H1 (cell line): ENCODE measurements around the gene IRF8. TPM values are rescaled to one million over a fixed set of nuclear protein-coding genes. Genes with fewer than 3 reads are reported as not detected.
A peak's percentile ranks its signal among the peaks of the same experiment; 100 is the strongest.

Source experiments
- CTCF ChIA-PET: fragments of 300-600 bp; sonication (Branson Sonifier 250); formaldehyde crosslinking; loops from one replicate; lab custom pipeline; 2021; ENCODE audit not compliant: partially characterized antibody; lab: Charles Lee
- POLR2A ChIA-PET: fragments of 300-600 bp; sonication (Branson Sonifier 250); formaldehyde crosslinking; loops from one replicate; lab custom pipeline; 2021; ENCODE audit warnings: inconsistent platforms; ENCODE audit not compliant: partially characterized antibody; lab: Charles Lee
- DNase-seq, 2 experiments: peaks; one replicate each; pipeline versions ENCODE4 v3.0.0 to v3.0.0-alpha.2; 2010 to 2022; ENCODE audit warnings: low spot score in 2 of 2, low read depth in 1 of 2, mixed read lengths in 1 of 2
- FAIRE-seq: peaks from 2 replicates; lab custom pipeline; 2011; peaks lifted over from hg19 to GRCh38; lab: Jason Lieb, UNC
- H2AFZ ChIP-seq: 2 replicates; pipeline ENCODE4 v1.8.1; 2012; ENCODE audit warnings: low read length, inconsistent platforms
- H2AK5ac ChIP-seq: 2 replicates; pipeline ENCODE4 v1.6.1; 2013; ENCODE audit warnings: low read depth, low read length
- H2BK120ac ChIP-seq: replicated peaks from 2 replicates; pipeline ENCODE3; 2013; ENCODE audit warnings: low read depth, low read length, inconsistent platforms
- H2BK12ac ChIP-seq: 2 replicates; pipeline ENCODE4 v1.6.1; 2013; ENCODE audit warnings: low read depth, low read length
- H2BK15ac ChIP-seq: 2 replicates; pipeline ENCODE4 v1.6.1; 2013; ENCODE audit warnings: low read length
- H2BK20ac ChIP-seq: 2 replicates; pipeline ENCODE4 v1.6.1; 2013; ENCODE audit warnings: low read length
- H2BK5ac ChIP-seq: 2 replicates; pipeline ENCODE4 v1.6.1; 2013; ENCODE audit warnings: low read depth, low read length
- H3K14ac ChIP-seq: 2 replicates; pipeline ENCODE4 v1.6.1; 2013; ENCODE audit warnings: inconsistent platforms; ENCODE audit not compliant: insufficient read length
- H3K18ac ChIP-seq: 2 replicates; pipeline ENCODE4 v1.6.1; 2013; ENCODE audit warnings: low read length; ENCODE audit errors: extremely low read depth
- H3K23ac ChIP-seq: 2 replicates; pipeline ENCODE4 v1.6.1; 2013; ENCODE audit warnings: inconsistent platforms; ENCODE audit not compliant: insufficient read length
- H3K23me2 ChIP-seq: 2 replicates; pipeline ENCODE4 v1.6.1; 2013; ENCODE audit warnings: low read depth, low read length
- H3K27ac ChIP-seq: 2 replicates; pipeline ENCODE4 v1.6.1; 2011; ENCODE audit warnings: low read depth, low read length, inconsistent platforms
- H3K27me3 ChIP-seq, 4 experiments: replicated peaks in 1 of 4; 1 replicate in 1 of 4; 2 replicates in 3 of 4; pipeline versions ENCODE4 v1.6.1 to v1.8.1; 2011 to 2013; ENCODE audit warnings: low read length in 3 of 4, mild to moderate bottlenecking in 3 of 4, inconsistent platforms in 2 of 4, mixed read lengths in 2 of 4, moderate library complexity in 1 of 4; ENCODE audit not compliant: control insufficient read depth in 3 of 4, insufficient read depth in 3 of 4; ENCODE audit errors: extremely low read depth in 1 of 4
- H3K36me3 ChIP-seq, 4 experiments: 2 replicates each; pipeline versions ENCODE4 v1.6.1 to v1.8.1; 2011 to 2013; ENCODE audit warnings: mild to moderate bottlenecking in 4 of 4, low read length in 3 of 4, moderate library complexity in 2 of 4, control low read depth in 1 of 4, inconsistent platforms in 1 of 4; ENCODE audit not compliant: insufficient read depth in 4 of 4, control insufficient read depth in 2 of 4
- H3K4ac ChIP-seq: replicated peaks from 2 replicates; pipeline ENCODE3; 2013; ENCODE audit warnings: low read length, low read depth, mixed read lengths, inconsistent platforms; ENCODE audit not compliant: insufficient read length
- H3K4me1 ChIP-seq, 4 experiments: replicated peaks in 1 of 4; 1 replicate in 1 of 4; 2 replicates in 3 of 4; pipeline versions ENCODE4 v1.6.1 to v1.8.1; 2011 to 2013; ENCODE audit warnings: low read length in 3 of 4, inconsistent platforms in 2 of 4, mixed read lengths in 1 of 4; ENCODE audit not compliant: insufficient read depth in 4 of 4, control insufficient read depth in 3 of 4
- H3K4me2 ChIP-seq, 2 experiments: 2 replicates each; pipeline versions ENCODE4 v1.6.1 to v1.8.1; 2011 to 2013; ENCODE audit warnings: low read depth in 2 of 2, low read length in 2 of 2, control low read depth in 1 of 2, inconsistent platforms in 1 of 2, mild to moderate bottlenecking in 1 of 2; ENCODE audit not compliant: insufficient read depth in 1 of 2
- H3K4me3 ChIP-seq, 4 experiments: fragments of 200-600, 300-600 bp in 1 of 4; sonication (generic), shearing (Covaris generic), sonication (Bioruptor Twin) in 1 of 4; 2 replicates each; pipeline versions ENCODE4 v1.5.1 to v1.8.1; 2011 to 2016; ENCODE audit warnings: low read length in 4 of 4, low read depth in 3 of 4, control low read depth in 2 of 4, inconsistent platforms in 2 of 4, mild to moderate bottlenecking in 2 of 4, mixed read lengths in 1 of 4, moderate library complexity in 1 of 4; ENCODE audit not compliant: insufficient read depth in 2 of 4; ENCODE audit errors: extremely low read depth in 1 of 4
- H3K56ac ChIP-seq: replicated peaks from 2 replicates; pipeline ENCODE3; 2013; ENCODE audit warnings: low read depth, mild to moderate bottlenecking, mixed read lengths, low read length, inconsistent platforms; ENCODE audit not compliant: insufficient read length
- H3K79me1 ChIP-seq: 2 replicates; pipeline ENCODE4 v1.6.1; 2013; ENCODE audit warnings: low read depth, low read length, control low read depth
- H3K79me2 ChIP-seq, 2 experiments: 2 replicates each; pipeline versions ENCODE4 v1.6.1 to v1.8.1; 2012 to 2013; ENCODE audit warnings: low read length in 2 of 2, mild to moderate bottlenecking in 2 of 2, inconsistent platforms in 1 of 2; ENCODE audit not compliant: insufficient read depth in 2 of 2, control insufficient read depth in 1 of 2
- H3K9ac ChIP-seq, 4 experiments: replicated peaks in 1 of 4; 1 replicate in 1 of 4; 2 replicates in 3 of 4; pipeline versions ENCODE4 v1.6.1 to v1.8.1; 2011 to 2013; ENCODE audit warnings: low read depth in 3 of 4, low read length in 3 of 4, control low read depth in 2 of 4, mild to moderate bottlenecking in 2 of 4, moderate library complexity in 2 of 4, inconsistent platforms in 1 of 4; ENCODE audit errors: extremely low read depth in 1 of 4
- H3K9me3 ChIP-seq, 2 experiments: 2 replicates each; pipeline versions ENCODE4 v1.6.1 to v1.8.1; 2012 to 2013; ENCODE audit warnings: mild to moderate bottlenecking in 2 of 2, moderate library complexity in 2 of 2, control low read depth in 1 of 2, inconsistent platforms in 1 of 2, low read depth in 1 of 2, low read length in 1 of 2, mixed read lengths in 1 of 2; ENCODE audit not compliant: insufficient read depth in 2 of 2
- H4K20me1 ChIP-seq, 2 experiments: replicated peaks in 1 of 2; 2 replicates each; pipeline versions ENCODE3 to v1.8.1; 2011 to 2013; ENCODE audit warnings: inconsistent platforms in 2 of 2, low read length in 2 of 2, mild to moderate bottlenecking in 1 of 2; ENCODE audit not compliant: insufficient read depth in 2 of 2, control insufficient read depth in 1 of 2
- H4K5ac ChIP-seq: 2 replicates; pipeline ENCODE4 v1.6.1; 2013; ENCODE audit warnings: low read length, low read depth, mixed read lengths, inconsistent platforms; ENCODE audit not compliant: insufficient read length
- H4K8ac ChIP-seq: 2 replicates; pipeline ENCODE4 v1.8.0; 2013; ENCODE audit warnings: mild to moderate bottlenecking, moderate library complexity, low read length, inconsistent platforms; ENCODE audit not compliant: insufficient read depth; ENCODE audit errors: extremely low read depth
- H4K91ac ChIP-seq: replicated peaks from 2 replicates; pipeline ENCODE3; 2013; ENCODE audit warnings: low read length, mixed read lengths, inconsistent platforms; ENCODE audit not compliant: insufficient read length
- HDAC2 ChIP-seq, 2 experiments: fragments of 300-600 bp in 1 of 2; sonication (generic) in 1 of 2; IDR thresholded peaks; 2 replicates each; pipeline ENCODE4 v1.6.1; 2011 to 2012; ENCODE audit warnings: low read depth in 2 of 2, low read length in 2 of 2, mild to moderate bottlenecking in 2 of 2, moderate library complexity in 2 of 2, borderline replicate concordance in 1 of 2, inconsistent platforms in 1 of 2
- HDAC6 ChIP-seq: IDR thresholded peaks from one replicate; pipeline ENCODE4 v1.7.1; 2012; ENCODE audit warnings: low read depth, mild to moderate bottlenecking, inconsistent platforms, low read length, moderate library complexity
- NRF1 ChIP-seq: IDR thresholded peaks from 2 replicates; pipeline ENCODE4 v1.6.1; 2011; ENCODE audit warnings: mild to moderate bottlenecking, low read depth, low read length, improper control_type of control experiment
- PHF8 ChIP-seq: fragments of 200-600 bp; sonication (generic); conservative IDR thresholded peaks from 2 replicates; pipeline ENCODE4 v1.7.1; 2012; ENCODE audit warnings: low read depth, mild to moderate bottlenecking, inconsistent platforms, low read length, moderate library complexity
- POLR2A ChIP-seq, 2 experiments: IDR thresholded peaks; 1 replicate in 1 of 2; 2 replicates in 1 of 2; pipeline ENCODE4 v1.6.1; 2011; ENCODE audit warnings: low read depth in 2 of 2, low read length in 2 of 2, mild to moderate bottlenecking in 2 of 2; ENCODE audit errors: control extremely low read depth in 1 of 2
- RAD21 ChIP-seq, 2 experiments: IDR thresholded peaks in 1 of 2; conservative IDR thresholded peaks in 1 of 2; 2 replicates each; pipeline ENCODE4 v1.6.1; 2011; ENCODE audit warnings: low read depth in 2 of 2, low read length in 2 of 2, improper control_type of control experiment in 1 of 2, inconsistent platforms in 1 of 2, mild to moderate bottlenecking in 1 of 2, moderate library complexity in 1 of 2
- SAP30 ChIP-seq: fragments of 300-600 bp; sonication (generic); IDR thresholded peaks from 2 replicates; pipeline ENCODE4 v1.7.1; 2012; ENCODE audit warnings: low read length, moderate library complexity, mild to moderate bottlenecking, inconsistent platforms; ENCODE audit not compliant: insufficient read depth, insufficient replicate concordance
- SIN3A ChIP-seq, 2 experiments: IDR thresholded peaks in 1 of 2; conservative IDR thresholded peaks in 1 of 2; 2 replicates each; pipeline ENCODE4 v1.6.1; 2011 to 2012; ENCODE audit warnings: low read length in 2 of 2, improper control_type of control experiment in 1 of 2, low read depth in 1 of 2, mild to moderate bottlenecking in 1 of 2
- TAF1 ChIP-seq: IDR thresholded peaks from 2 replicates; pipeline ENCODE4 v1.6.1; 2011; ENCODE audit warnings: mild to moderate bottlenecking, low read depth, low read length
- TBP ChIP-seq: IDR thresholded peaks from 2 replicates; pipeline ENCODE4 v1.6.1; 2011; ENCODE audit warnings: low read depth, low read length, improper control_type of control experiment
- TCF12 ChIP-seq: IDR thresholded peaks from 2 replicates; pipeline ENCODE4 v1.6.1; 2011; ENCODE audit warnings: low read depth, mild to moderate bottlenecking, low read length
- YY1 ChIP-seq: IDR thresholded peaks from 2 replicates; pipeline ENCODE4 v1.6.1; 2011; ENCODE audit warnings: low read depth, mild to moderate bottlenecking, low read length
- WGBS, 2 experiments: shearing (Covaris generic) in 1 of 2; methylation state at CpG; one replicate each; pipeline versions ENCODE4 v1.1.6 to v1.1.7; 2013 to 2015; ENCODE audit warnings: low lambda C conversion rate in 2 of 2, mixed read lengths in 2 of 2, inconsistent platforms in 1 of 2, low coverage in 1 of 2, missing lambda C conversion rate in 1 of 2; ENCODE audit not compliant: insufficient replicate concordance in 2 of 2, insufficient coverage in 1 of 2, insufficient read length in 1 of 2; ENCODE audit errors: extremely low coverage in 1 of 2, missing lambda C conversion rate in 1 of 2; 5-methylcytosine and 5-hydroxymethylcytosine counted together
- polyA plus RNA-seq, 7 experiments: library from polyadenylated mRNA; depleted of rRNA in 3 of 7; stranded (reverse) in 5 of 7; unstranded in 2 of 7; fragments of >200 nt in 5 of 7; fragments of 200-250 nt in 2 of 7; gene quantifications; 1 replicate in 5 of 7; 2 replicates in 1 of 7; 4 replicates in 1 of 7; pipeline versions ENCODE4 v1.2.1 to v1.2.3, GENCODE V29; 2011 to 2013; ENCODE audit warnings: missing spikeins in 2 of 7, mixed read lengths in 2 of 7
- total RNA-seq: library from RNA; stranded (reverse); fragmentation: NEBNext Ultra II Directional; extraction: Animal tissue kit (Norgen Biotek cat#: 25700); gene quantifications from 2 replicates; pipeline ENCODE4 v1.2.1, GENCODE V29; 2021

IRF8 gene
- total and polyA plus RNA-seq, 2 of the 8 experiments (the other 6 are each of a cell fraction or from before 2014, with no cell fraction given), result 0.35 to 2.0 TPM

GRCh38 chr16:85911251-85911930, 12.4 kb downstream of the IRF8 start:
- no peak overlapping the region for H3K9ac ChIP-seq
- H2BK20ac ChIP-seq, result no peak overlapping the region
- H4K8ac ChIP-seq, result peak overlapping the region; percentile 23; the same call in 1 of the 2 replicates
- no peak overlapping the region for H3K4me2 ChIP-seq
- no peak overlapping the region for H3K23ac ChIP-seq
- WGBS, 2 experiments, result 89% methylated on average over 15 of the region's 15 CpGs; no CpG with 5 or more reads in 1 of the 2 experiments
- no peak overlapping the region for H2AFZ ChIP-seq
- no peak overlapping the region for H3K4ac ChIP-seq
- H3K79me1 ChIP-seq, result no peaks in the 10 kb centered on the region
- ChIA-PET POLR2A (interaction anchor here (1.3 kb wide), 1 partner anchor 16 kb away, joined by 3 read pairs; no protein-coding TSS in a partner anchor), CTCF (interaction anchor here (1.4 to 10.2 kb wide), 5 partner anchors 9 to 90 kb away, joined by 3 to 52 read pairs (median 11); no protein-coding TSS in a partner anchor)
- no peak overlapping the region for H3K56ac ChIP-seq
- H3K4me1 ChIP-seq, result peaks cover 0 to 5% (median 2%) of the 10 kb centered on the region in 4 experiments; a peak in 3 of 7 replicates
- no peak overlapping the region for H2BK15ac ChIP-seq
- H4K20me1 ChIP-seq, result no peaks in the 10 kb centered on the region
- no peaks in the 10 kb centered on the region for H3K23me2 ChIP-seq
- no peak overlapping the region; the same call in 1 of the 2 replicates for H2BK5ac ChIP-seq
- H3K27me3 ChIP-seq, result peaks cover 0 to 8% (median 4%) of the 10 kb centered on the region in 4 experiments; a peak in 3 of 7 replicates
- FAIRE-seq, result no peak
- H2BK120ac ChIP-seq, result no peak overlapping the region
- H3K9me3 ChIP-seq, result no peaks in the 10 kb centered on the region; a peak in 1 of 4 replicates
- no peak overlapping the region for H4K5ac ChIP-seq
- H4K91ac ChIP-seq, result no peak overlapping the region
- no peak overlapping the region for H2AK5ac ChIP-seq
- no peak overlapping the region for H3K27ac ChIP-seq
- no peak overlapping the region for H3K14ac ChIP-seq
- H2BK12ac ChIP-seq, result peak overlapping the region; percentile 23; the same call in 1 of the 2 replicates
- H3K18ac ChIP-seq, result no peak overlapping the region
- DNase-seq, result no peak
- no peak overlapping the region for H3K4me3 ChIP-seq
- H3K79me2 ChIP-seq, result no peaks in the 10 kb centered on the region
- no peaks in the 10 kb centered on the region for H3K36me3 ChIP-seq
- TF ChIP-seq SAP30, result no peak
- TF ChIP-seq TCF12, result no peak
- no peak for TF ChIP-seq RAD21 (IDR thresholded peaks at IDR 0.05 in 1 of 2, conservative IDR thresholded peaks at IDR 0.05 in 1 of 2; ENCODE audit: low read depth in 2 of 2, low read length in 2 of 2)
- no peak for TF ChIP-seq POLR2A (IDR thresholded peaks at IDR 0.05; ENCODE audit: control extremely low read depth in 1 of 2, low read depth in 2 of 2, low read length in 2 of 2)
- TF ChIP-seq TBP, result no peak
- no peak for TF ChIP-seq HDAC2 (IDR thresholded peaks at IDR 0.05; ENCODE audit: borderline replicate concordance in 1 of 2, low read depth in 2 of 2, low read length in 2 of 2)
- no peak for TF ChIP-seq YY1
- no peak for TF ChIP-seq HDAC6
- TF ChIP-seq TAF1, result no peak
- no peak for TF ChIP-seq PHF8
- TF ChIP-seq SIN3A (conservative IDR thresholded peaks at IDR 0.05 in 1 of 2, IDR thresholded peaks at IDR 0.05 in 1 of 2; ENCODE audit: low read depth in 1 of 2, low read length in 2 of 2), result no peak
- TF ChIP-seq NRF1, result no peak
